HUDEP-2 (cell line): ENCODE data around the gene SKIL.

Experiments used
- DNase-seq, 76 experiments: peaks; one replicate each; lab custom pipeline; 2025; ENCODE audit not compliant: unreplicated experiment in 76 of 76; lab: John Stamatoyannopoulos, UW

SKIL gene

GRCh38 chr3:170391108-170391507 is 33.6 kb downstream of the SKIL start:
- DNase-seq, result no peak

GRCh38 chr3:170397685-170398084 is 40.2 kb downstream of the SKIL start:
- no peak for DNase-seq

- no peak for DNase-seq
These were observed 47.6 kb downstream of the SKIL start for GRCh38 chr3:170405101-170405500.

GRCh38 chr3:170410428-170411029 is 53.0 kb downstream of the SKIL start:
- DNase-seq, result peak in 6 of 76 experiments; percentile 1 to 15 (median 7)

GRCh38 chr3:170413291-170413690 is 55.8 kb downstream of the SKIL start:
- no peak for DNase-seq

GRCh38 chr3:170414202-170414663 is 56.7 kb downstream of the SKIL start:
- DNase-seq, result peak in 45 of 76 experiments; percentile 3 to 63 (median 26)

GRCh38 chr3:170417090-170417489 is 59.6 kb downstream of the SKIL start:
- no peak for DNase-seq

- DNase-seq, result no peak
These were observed 61.2 kb downstream of the SKIL start, which contains the start of gene CLDN11 for GRCh38 chr3:170418422-170419398. TSS of gene CLDN11 (plus strand) at chr3:170418868. CDS start at chr3:170419067, 199 bp downstream.

- no peak for DNase-seq
These were observed 62.1 kb downstream of the SKIL start for GRCh38 chr3:170419557-170420087.

GRCh38 chr3:170420307-170420821 is 62.8 kb downstream of the SKIL start:
- DNase-seq, result no peak

- no peak for DNase-seq
These were observed 63.7 kb downstream of the SKIL start for GRCh38 chr3:170421111-170421641.

GRCh38 chr3:170421758-170422157 is 64.2 kb downstream of the SKIL start:
- no peak for DNase-seq

GRCh38 chr3:170423001-170423615 is 65.6 kb downstream of the SKIL start:
- DNase-seq, result no peak

GRCh38 chr3:170424879-170425278 is 67.4 kb downstream of the SKIL start:
- no peak for DNase-seq

GRCh38 chr3:170425491-170426239 is 68.2 kb downstream of the SKIL start:
- DNase-seq, result no peak

GRCh38 chr3:170426240-170426797 is 68.8 kb downstream of the SKIL start:
- DNase-seq, result peak in 20 of 76 experiments; percentile 1 to 37 (median 14)

GRCh38 chr3:170428095-170428494 is 70.6 kb downstream of the SKIL start:
- DNase-seq, result no peak

- DNase-seq, result no peak
These were observed 71.5 kb downstream of the SKIL start for GRCh38 chr3:170429050-170429449.

- no peak for DNase-seq
These were observed 73.5 kb downstream of the SKIL start for GRCh38 chr3:170431054-170431453.
